GM06990 (cell line): ENCODE data around the gene PDILT.

ENCODE experiments used
- DNase-seq: peaks from one replicate; pipeline ENCODE4 v3.0.0-alpha.2; 2011; ENCODE audit not compliant: insufficient read length; ENCODE audit errors: extremely low read depth
- H3K27me3 ChIP-seq: replicated peaks from 2 replicates; pipeline ENCODE4 v1.6.0; 2011; ENCODE audit warnings: low read length; ENCODE audit not compliant: control insufficient read depth, insufficient read depth
- H3K36me3 ChIP-seq: 2 replicates; pipeline ENCODE4 v1.5.1; 2011; ENCODE audit warnings: low read length; ENCODE audit not compliant: control insufficient read depth, insufficient read depth
- H3K4me3 ChIP-seq: replicated peaks from 2 replicates; pipeline ENCODE4 v1.5.1; 2011; ENCODE audit warnings: low read depth, mild to moderate bottlenecking, control low read depth, low read length
- CTCF ChIP-seq: IDR thresholded peaks from 2 replicates; pipeline ENCODE4 v1.5.1; 2011; ENCODE audit warnings: low read length, control low read depth, mild to moderate bottlenecking, inconsistent platforms; ENCODE audit not compliant: insufficient read depth, poor library complexity, severe bottlenecking

Gene PDILT

GRCh38 chr16:20331635-20332034, 72.9 kb downstream of the PDILT start:
- Histone ChIP-seq H3K36me3 (no peaks in the 10 kb centered on the region), H3K4me3 (no peak overlapping the region), H3K27me3 (no peaks in the 10 kb centered on the region; the same call in 1 of the 2 replicates)
- no peak for TF ChIP-seq CTCF
- no peak for DNase-seq

GRCh38 chr16:20329392-20330138, 75.0 kb downstream of the PDILT start:
- no peak for DNase-seq
- TF ChIP-seq CTCF: no peak
- no peaks in the 10 kb centered on the region for H3K27me3 ChIP-seq

GRCh38 chr16:20327444-20328041, 77.0 kb downstream of the PDILT start, which contains the start of gene GP2:
GP2 (minus strand) TSS chr16:20327513; CDS start chr16:20326431, 1,082 bp downstream.
- no peak within 1 kb of the TSS for H3K4me3 ChIP-seq
- DNase-seq: no peak
- no peaks in the 10 kb centered on the region for H3K36me3 ChIP-seq
- no peaks in the 10 kb centered on the region for H3K27me3 ChIP-seq
- TF ChIP-seq CTCF: no peak

More at GRCh38 chr16:20329392-20330138, 75.0 kb downstream of the PDILT start:
- H3K36me3 ChIP-seq: no peaks in the 10 kb centered on the region
- H3K4me3 ChIP-seq: no peak overlapping the region

- H3K36me3 ChIP-seq: no peaks in the 10 kb centered on the region
- TF ChIP-seq CTCF: no peak
- no peaks in the 10 kb centered on the region for H3K27me3 ChIP-seq
- H3K4me3 ChIP-seq: no peak overlapping the region
- DNase-seq: no peak
Measured at GRCh38 chr16:20326321-20326720, 78.2 kb downstream of the PDILT start.

GRCh38 chr16:20325005-20325404, 79.5 kb downstream of the PDILT start:
- Histone ChIP-seq H3K27me3 (no peaks in the 10 kb centered on the region), H3K4me3 (no peak overlapping the region), H3K36me3 (no peaks in the 10 kb centered on the region)
- TF ChIP-seq CTCF: no peak
- DNase-seq: no peak
